Mucosa of rectum (tissue), 2 donors: ENCODE data around the gene FBLN2.
"Not testable (repeated sequence)": the region's sequence is repeated elsewhere in the genome, so short reads cannot be mapped to it uniquely, and the experiment has no call there.

ENCODE experiments used
- H3K27ac ChIP-seq, 2 donors: one replicate each; pipeline ENCODE4 v1.7.0; 2013; ENCODE audit warnings: inconsistent platforms in 2 of 2, low read depth in 2 of 2, low read length in 2 of 2
- H3K27me3 ChIP-seq, 2 donors: one replicate each; pipeline ENCODE4 v1.7.0; 2013; ENCODE audit warnings: low read length in 2 of 2; ENCODE audit not compliant: control insufficient read depth in 2 of 2, insufficient read depth in 2 of 2
- H3K36me3 ChIP-seq, 2 donors: one replicate each; pipeline ENCODE4 v1.7.0; 2013; ENCODE audit warnings: low read length in 2 of 2; ENCODE audit not compliant: control insufficient read depth in 2 of 2, insufficient read depth in 2 of 2
- H3K4me1 ChIP-seq, 2 donors: one replicate each; pipeline ENCODE4 v1.7.0; 2013; ENCODE audit warnings: low read length in 2 of 2, mild to moderate bottlenecking in 1 of 2; ENCODE audit not compliant: control insufficient read depth in 2 of 2, insufficient read depth in 2 of 2
- H3K4me3 ChIP-seq, 2 donors: one replicate each; pipeline ENCODE4 v1.7.0; 2013; ENCODE audit warnings: low read length in 2 of 2
- H3K9ac ChIP-seq, 2 donors: one replicate each; pipeline ENCODE4 v1.7.0; 2013; ENCODE audit warnings: low read length in 2 of 2, low read depth in 1 of 2, mild to moderate bottlenecking in 1 of 2
- H3K9me3 ChIP-seq, 2 donors: one replicate each; pipeline ENCODE4 v1.7.0; 2013; ENCODE audit warnings: low read length in 2 of 2; ENCODE audit not compliant: control insufficient read depth in 2 of 2
- donor health status: healthy.
- donor health status: Normal muscosa, but diverticular disease.

The FBLN2 gene

GRCh38 chr3:13521749-13522148 lies 27.2 kb upstream of the FBLN2 start:
- not testable (repeated sequence) for H3K4me1 ChIP-seq, H3K36me3 ChIP-seq, H3K27me3 ChIP-seq, H3K9ac ChIP-seq, H3K9me3 ChIP-seq, H3K27ac ChIP-seq, H3K4me3 ChIP-seq

DNA sequence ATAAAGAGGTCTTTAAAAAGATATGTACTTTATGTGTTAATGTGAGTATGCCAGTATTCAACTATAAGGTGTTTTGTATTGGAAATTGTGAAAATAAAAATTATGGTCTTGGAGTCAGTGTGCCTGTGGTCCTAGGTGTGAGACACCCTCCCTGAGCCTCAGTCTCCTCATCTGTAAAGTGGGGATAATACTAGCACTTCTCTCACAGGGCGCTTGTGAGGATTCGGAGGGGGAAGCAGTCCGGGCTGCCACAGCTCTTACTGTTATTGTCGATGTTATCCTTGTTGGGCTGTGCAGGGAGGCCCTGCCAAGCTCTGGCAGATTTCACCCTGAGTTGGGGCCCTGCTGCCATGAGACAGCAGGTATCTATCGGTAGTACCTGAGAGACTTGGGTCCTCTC lies 26.7 kb upstream of the FBLN2 start:
- no peak overlapping the region for H3K9ac ChIP-seq
- no peaks in the 10 kb centered on the region for H3K27me3 ChIP-seq
- no peaks in the 10 kb centered on the region for H3K4me1 ChIP-seq
- no peaks in the 10 kb centered on the region for H3K36me3 ChIP-seq
- no peak overlapping the region for H3K27ac ChIP-seq
- no peaks in the 10 kb centered on the region for H3K9me3 ChIP-seq
- no peak overlapping the region for H3K4me3 ChIP-seq

DNA sequence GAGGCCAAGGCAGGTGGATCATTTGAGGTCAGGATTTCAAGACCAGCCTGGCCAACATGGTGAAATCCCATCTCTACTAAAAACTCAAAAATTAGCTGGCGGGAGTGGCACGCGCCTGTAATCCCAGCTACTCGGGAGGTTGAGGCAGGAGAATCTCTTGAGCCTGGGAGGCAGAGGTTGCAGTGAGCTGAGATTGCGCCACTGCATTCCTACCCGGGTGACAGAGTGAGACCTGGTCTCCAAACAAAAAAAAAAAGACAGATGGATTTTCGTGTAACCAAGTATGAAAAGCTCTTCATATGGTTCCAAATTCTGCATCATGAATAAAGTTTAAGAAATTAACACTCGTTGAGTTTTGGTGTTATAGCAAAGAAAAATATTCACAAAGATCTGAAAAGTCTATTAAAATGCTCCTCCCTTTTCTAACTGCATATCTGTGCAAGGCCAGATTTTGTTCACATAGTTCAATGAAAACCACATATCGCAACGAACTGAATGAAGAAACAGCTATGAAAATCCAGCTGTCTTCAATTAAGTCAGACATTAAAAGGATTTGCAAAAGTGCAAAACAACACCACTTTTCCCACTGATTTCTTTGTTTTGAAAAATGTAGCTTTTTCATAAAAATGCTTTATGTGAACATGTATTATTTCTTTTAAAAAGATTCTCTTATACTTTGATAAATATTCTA lies 23.8 kb upstream of the FBLN2 start:
- Histone ChIP-seq H3K27ac (no peak overlapping the region), H3K9ac (no peak overlapping the region), H3K9me3 (no peaks in the 10 kb centered on the region), H3K4me3 (no peak overlapping the region), H3K4me1 (no peaks in the 10 kb centered on the region), H3K27me3 (no peaks in the 10 kb centered on the region), H3K36me3 (no peaks in the 10 kb centered on the region)

GRCh38 chr3:13525827-13526625 lies 22.9 kb upstream of the FBLN2 start:
- H3K4me1 ChIP-seq, result no peaks in the 10 kb centered on the region
- no peaks in the 10 kb centered on the region for H3K27me3 ChIP-seq
- H3K36me3 ChIP-seq, result no peaks in the 10 kb centered on the region
- H3K27ac ChIP-seq, result no peak overlapping the region
- no peak overlapping the region for H3K9ac ChIP-seq
- no peak overlapping the region for H3K4me3 ChIP-seq
- H3K9me3 ChIP-seq, result no peaks in the 10 kb centered on the region

DNA sequence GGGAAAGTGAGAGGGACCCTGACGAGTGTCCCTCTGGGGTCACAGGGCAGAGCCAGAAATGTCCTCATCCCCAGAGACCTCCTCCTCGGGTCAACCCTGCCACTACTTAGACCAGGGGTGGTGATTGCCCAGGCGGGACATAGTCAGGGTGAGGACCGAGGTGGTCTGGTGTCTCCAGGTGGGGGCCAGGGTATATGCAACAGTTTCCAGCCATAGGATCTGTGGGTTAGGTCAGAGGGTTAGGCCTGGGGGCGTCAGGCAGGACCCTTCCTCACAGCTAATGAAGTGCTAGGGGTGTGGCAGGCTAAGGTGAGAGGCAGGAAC lies 22.3 kb upstream of the FBLN2 start:
- Histone ChIP-seq H3K4me3 (no peak overlapping the region), H3K36me3 (no peaks in the 10 kb centered on the region), H3K9ac (no peak overlapping the region), H3K9me3 (no peaks in the 10 kb centered on the region), H3K4me1 (no peaks in the 10 kb centered on the region), H3K27ac (no peak overlapping the region), H3K27me3 (no peaks in the 10 kb centered on the region)

GRCh38 chr3:13528217-13528867 lies 20.6 kb upstream of the FBLN2 start:
- H3K36me3 ChIP-seq, result no peaks in the 10 kb centered on the region
- H3K9ac ChIP-seq, result no peak overlapping the region
- H3K4me1 ChIP-seq, result no peaks in the 10 kb centered on the region
- H3K9me3 ChIP-seq, result no peaks in the 10 kb centered on the region
- H3K27me3 ChIP-seq, result no peaks in the 10 kb centered on the region
- no peak overlapping the region for H3K4me3 ChIP-seq
- no peak overlapping the region for H3K27ac ChIP-seq

- no peaks in the 10 kb centered on the region for H3K9me3 ChIP-seq
- no peaks in the 10 kb centered on the region for H3K36me3 ChIP-seq
- no peak overlapping the region for H3K9ac ChIP-seq
- no peak overlapping the region for H3K27ac ChIP-seq
- no peaks in the 10 kb centered on the region for H3K4me1 ChIP-seq
- no peaks in the 10 kb centered on the region for H3K27me3 ChIP-seq
- H3K4me3 ChIP-seq, result no peak overlapping the region
Observed at GRCh38 chr3:13529196-13530112, 19.5 kb upstream of the FBLN2 start.

GRCh38 chr3:13530241-13531009 lies 18.5 kb upstream of the FBLN2 start:
- Histone ChIP-seq H3K27ac (no peak overlapping the region), H3K9me3 (no peaks in the 10 kb centered on the region), H3K36me3 (no peaks in the 10 kb centered on the region), H3K4me3 (no peak overlapping the region), H3K27me3 (no peaks in the 10 kb centered on the region), H3K4me1 (no peaks in the 10 kb centered on the region), H3K9ac (no peak overlapping the region)

GRCh38 chr3:13532085-13532484 lies 16.8 kb upstream of the FBLN2 start:
- H3K27ac ChIP-seq, result no peak overlapping the region
- H3K27me3 ChIP-seq, result no peaks in the 10 kb centered on the region
- no peak overlapping the region for H3K4me3 ChIP-seq
- H3K9ac ChIP-seq, result no peak overlapping the region
- no peaks in the 10 kb centered on the region for H3K4me1 ChIP-seq
- H3K9me3 ChIP-seq, result no peaks in the 10 kb centered on the region
- no peaks in the 10 kb centered on the region for H3K36me3 ChIP-seq
